Ascending aorta (tissue), 2 donors: ENCODE measurements around the gene COG8. TPM values are rescaled to one million over a fixed set of nuclear protein-coding genes. Genes with fewer than 3 reads are reported as not detected.

Experiments used
- DNase-seq, 2 donors: peaks; one replicate each; pipeline ENCODE4 v3.0.0-alpha.2; 2019; ENCODE audit warnings: low spot score in 2 of 2
- H3K27ac ChIP-seq, 2 donors: fragments of 200-600 bp; sonication (generic); one replicate each; pipeline ENCODE4 v1.5.1; 2016 to 2017; ENCODE audit warnings: mild to moderate bottlenecking in 1 of 2
- H3K27me3 ChIP-seq: fragments of 200-600 bp; sonication (generic); one replicate; pipeline ENCODE4 v1.5.1; 2017
- H3K36me3 ChIP-seq, 2 donors: fragments of 200-600 bp; sonication (generic); one replicate each; pipeline ENCODE4 v1.5.1; 2016
- H3K4me1 ChIP-seq, 2 donors: fragments of 200-600 bp; sonication (generic); one replicate each; pipeline ENCODE4 v1.5.1; 2016 to 2017; ENCODE audit warnings: mild to moderate bottlenecking in 1 of 2
- H3K4me3 ChIP-seq, 2 donors: fragments of 200-600 bp; sonication (generic); one replicate each; pipeline ENCODE4 v1.5.1; 2016 to 2017; ENCODE audit warnings: mild to moderate bottlenecking in 1 of 2
- H3K9me3 ChIP-seq, 2 donors: fragments of 200-600 bp; sonication (generic); one replicate each; pipeline ENCODE4 v1.5.1; 2016
- intact Hi-C: fragments of 100-400 bp; cut with DNase I; formaldehyde crosslinking; loops from one replicate; pipeline ENCODE4 v1.15.1; 2023
- total RNA-seq: library from RNA; depleted of rRNA; stranded (reverse); fragments of >200 nt; gene quantifications from one replicate; pipeline ENCODE4 v1.1.0, GENCODE V29; 2016
- TF ChIP-seq, protein P1 (sequence below), 3 experiments: fragments of 200-600 bp in 2 of 3; fragments of 450-650 bp in 1 of 3; sonication (generic) in 2 of 3; IDR thresholded peaks; one replicate each; pipeline ENCODE4 v1.5.1; 2016 to 2019; ENCODE audit warnings: antibody characterized with exemption in 3 of 3, mild to moderate bottlenecking in 1 of 3, moderate library complexity in 1 of 3

COG8 gene
- total RNA-seq, 1 donor from 2014 or later: 24.7 TPM

DNA sequence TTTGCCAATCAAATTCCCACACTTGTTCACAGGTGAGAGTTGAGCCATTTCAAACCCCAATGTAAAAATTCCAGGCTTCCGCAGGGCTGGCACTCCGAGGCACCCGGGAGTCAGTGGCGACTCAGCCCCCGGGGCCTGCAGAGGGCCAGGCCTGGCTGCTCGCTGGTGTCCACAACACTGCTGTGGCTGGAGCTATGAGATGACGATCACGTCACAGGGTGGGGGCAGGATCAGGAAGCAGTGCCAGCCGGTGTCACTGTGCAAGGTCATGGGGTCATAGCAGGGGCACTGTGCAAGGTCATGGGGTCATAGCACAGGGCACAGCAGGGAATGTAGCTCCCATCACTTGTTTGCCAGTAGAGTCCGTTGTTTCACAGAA is 20.5 kb downstream of the COG8 start:
- intact Hi-C loops: loop anchor here (10.0 kb wide), 1 partner anchor 784 kb away; the partner anchor contains the start of gene ZFP90
- no peaks in the 10 kb centered on the region for H3K27me3 ChIP-seq
- no peak overlapping the region for H3K4me3 ChIP-seq
- TF ChIP-seq, protein P1, sequence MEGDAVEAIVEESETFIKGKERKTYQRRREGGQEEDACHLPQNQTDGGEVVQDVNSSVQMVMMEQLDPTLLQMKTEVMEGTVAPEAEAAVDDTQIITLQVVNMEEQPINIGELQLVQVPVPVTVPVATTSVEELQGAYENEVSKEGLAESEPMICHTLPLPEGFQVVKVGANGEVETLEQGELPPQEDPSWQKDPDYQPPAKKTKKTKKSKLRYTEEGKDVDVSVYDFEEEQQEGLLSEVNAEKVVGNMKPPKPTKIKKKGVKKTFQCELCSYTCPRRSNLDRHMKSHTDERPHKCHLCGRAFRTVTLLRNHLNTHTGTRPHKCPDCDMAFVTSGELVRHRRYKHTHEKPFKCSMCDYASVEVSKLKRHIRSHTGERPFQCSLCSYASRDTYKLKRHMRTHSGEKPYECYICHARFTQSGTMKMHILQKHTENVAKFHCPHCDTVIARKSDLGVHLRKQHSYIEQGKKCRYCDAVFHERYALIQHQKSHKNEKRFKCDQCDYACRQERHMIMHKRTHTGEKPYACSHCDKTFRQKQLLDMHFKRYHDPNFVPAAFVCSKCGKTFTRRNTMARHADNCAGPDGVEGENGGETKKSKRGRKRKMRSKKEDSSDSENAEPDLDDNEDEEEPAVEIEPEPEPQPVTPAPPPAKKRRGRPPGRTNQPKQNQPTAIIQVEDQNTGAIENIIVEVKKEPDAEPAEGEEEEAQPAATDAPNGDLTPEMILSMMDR (IDR thresholded peaks at IDR 0.05): no peak
- H3K4me1 ChIP-seq: no peaks in the 10 kb centered on the region
- H3K9me3 ChIP-seq: no peaks in the 10 kb centered on the region
- H3K27ac ChIP-seq: no peak overlapping the region
- peaks cover 89 to 96% of the 10 kb centered on the region in 2 donors for H3K36me3 ChIP-seq
- peak in 1 of 2 donors; percentile 54 for DNase-seq

DNA sequence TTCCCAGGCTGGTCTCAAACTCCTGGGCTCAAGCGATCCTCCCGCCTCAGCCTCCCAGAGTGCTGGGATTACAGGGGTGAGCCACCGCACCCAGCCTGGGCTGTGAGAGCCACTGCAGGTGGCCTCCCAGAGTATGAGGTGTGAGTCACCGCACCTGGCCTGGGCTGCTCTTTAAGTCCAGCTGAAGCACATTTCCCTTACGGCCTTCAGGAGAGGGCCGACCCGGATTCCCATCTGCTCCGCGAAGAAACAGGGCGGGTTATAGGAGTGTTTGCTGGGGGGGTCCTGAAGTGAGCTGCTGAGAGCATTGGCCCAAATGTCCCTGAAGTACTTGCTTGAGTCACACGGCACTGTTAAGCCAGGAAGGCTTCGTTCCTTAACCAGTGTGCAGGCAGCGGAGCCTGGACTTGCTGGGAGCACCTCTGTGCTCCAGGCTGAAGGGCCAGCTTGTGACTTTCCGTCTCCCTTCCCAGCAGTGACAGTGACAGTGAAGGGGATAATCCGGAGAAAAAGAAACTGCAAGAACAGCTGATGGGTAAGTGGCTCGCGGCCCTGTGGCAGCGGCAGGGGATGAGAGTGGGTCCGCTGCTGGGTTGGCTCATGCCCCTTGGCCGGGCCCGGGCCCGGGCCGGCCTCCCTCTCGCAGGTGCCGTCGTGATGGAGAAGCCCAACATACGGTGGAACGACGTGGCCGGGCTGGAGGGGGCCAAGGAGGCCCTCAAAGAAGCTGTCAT is 21.0 kb downstream of the COG8 start:
- no peak overlapping the region for H3K27ac ChIP-seq
- H3K4me3 ChIP-seq: no peak overlapping the region
- H3K4me1 ChIP-seq: no peaks in the 10 kb centered on the region
- DNase-seq: peak in 1 of 2 donors; percentile 52
- no peaks in the 10 kb centered on the region for H3K9me3 ChIP-seq
- no peaks in the 10 kb centered on the region for H3K27me3 ChIP-seq
- H3K36me3 ChIP-seq: peaks cover 84 to 90% of the 10 kb centered on the region in 2 donors
- TF ChIP-seq, protein P1 (IDR thresholded peaks at IDR 0.05): no peak
- intact Hi-C loops: loop anchor here (10.0 kb wide), 1 partner anchor 784 kb away; the partner anchor contains the start of gene ZFP90

DNA sequence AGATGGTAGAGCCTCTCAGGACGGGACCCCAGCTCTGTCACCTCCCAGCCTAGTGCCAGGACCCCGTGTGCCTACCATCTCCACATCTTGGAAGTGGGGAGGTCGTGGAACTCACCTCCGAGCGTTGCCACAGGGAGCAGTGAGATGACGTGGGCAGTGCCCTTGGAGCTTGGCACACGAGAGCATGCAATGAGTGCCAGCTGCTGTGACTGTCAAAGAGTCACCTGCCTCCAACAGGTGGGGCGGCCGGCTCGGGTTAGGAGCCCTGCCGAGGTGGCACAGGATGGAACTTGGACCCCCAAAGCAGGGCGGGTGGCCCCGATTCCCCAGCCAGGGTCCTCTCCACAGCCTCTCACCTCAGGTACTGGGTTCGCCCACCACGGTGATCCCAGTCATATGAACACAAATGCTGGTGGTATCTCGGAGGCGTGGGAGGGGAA is 22.7 kb downstream of the COG8 start:
- H3K27me3 ChIP-seq: no peaks in the 10 kb centered on the region
- DNase-seq: no peak
- intact Hi-C loops: loop anchor here (10.0 kb wide), 1 partner anchor 782 kb away; the partner anchor contains the start of gene ZFP90
- H3K27ac ChIP-seq: no peak overlapping the region
- no peaks in the 10 kb centered on the region for H3K9me3 ChIP-seq
- TF ChIP-seq, protein P1 (IDR thresholded peaks at IDR 0.05): no peak
- H3K4me3 ChIP-seq: no peak overlapping the region
- H3K4me1 ChIP-seq: peaks cover 6 to 14% of the 10 kb centered on the region in 2 donors
- peaks cover 69 to 73% of the 10 kb centered on the region in 2 donors for H3K36me3 ChIP-seq

DNA sequence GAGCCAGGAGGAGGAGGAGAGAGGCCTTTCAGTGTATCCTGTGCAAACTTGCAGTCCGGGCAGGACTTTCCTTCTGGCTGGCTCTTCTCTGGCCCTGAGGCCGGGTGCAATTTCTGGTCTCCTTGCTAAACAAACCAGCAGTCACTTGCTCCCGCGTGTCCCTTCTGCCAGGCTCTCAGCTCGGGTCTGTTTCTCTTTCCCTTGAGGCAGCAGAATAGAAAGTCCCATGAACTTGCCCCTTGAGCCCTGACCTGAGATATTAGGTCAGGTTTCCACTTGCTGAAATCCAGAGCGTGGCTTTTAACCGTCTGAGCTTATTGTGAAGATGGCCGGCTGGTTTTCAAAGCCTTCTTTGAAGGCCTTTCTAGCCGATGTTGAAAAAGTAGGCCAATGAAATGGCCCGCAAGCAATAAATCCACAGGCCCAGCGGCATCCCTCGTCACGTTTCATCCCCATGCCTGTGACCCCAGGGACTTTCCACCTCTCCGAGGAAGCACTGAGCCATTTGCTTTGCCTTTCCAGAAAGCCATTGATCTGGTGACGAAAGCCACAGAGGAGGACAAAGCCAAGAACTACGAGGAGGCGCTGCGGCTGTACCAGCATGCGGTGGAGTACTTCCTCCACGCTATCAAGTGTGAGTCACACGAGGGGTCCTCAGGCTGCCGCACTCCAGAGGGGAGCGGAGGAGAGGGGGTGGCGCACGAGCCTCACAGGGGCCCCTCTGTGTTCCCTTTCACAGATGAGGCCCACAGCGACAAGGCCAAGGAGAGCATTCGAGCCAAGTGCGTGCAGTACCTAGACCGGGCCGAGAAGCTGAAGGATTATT is 23.7 kb downstream of the COG8 start:
- Histone ChIP-seq H3K27ac (no peak overlapping the region), H3K36me3 (peaks cover 60 to 64% of the 10 kb centered on the region in 2 donors)
- no peak for DNase-seq

DNA sequence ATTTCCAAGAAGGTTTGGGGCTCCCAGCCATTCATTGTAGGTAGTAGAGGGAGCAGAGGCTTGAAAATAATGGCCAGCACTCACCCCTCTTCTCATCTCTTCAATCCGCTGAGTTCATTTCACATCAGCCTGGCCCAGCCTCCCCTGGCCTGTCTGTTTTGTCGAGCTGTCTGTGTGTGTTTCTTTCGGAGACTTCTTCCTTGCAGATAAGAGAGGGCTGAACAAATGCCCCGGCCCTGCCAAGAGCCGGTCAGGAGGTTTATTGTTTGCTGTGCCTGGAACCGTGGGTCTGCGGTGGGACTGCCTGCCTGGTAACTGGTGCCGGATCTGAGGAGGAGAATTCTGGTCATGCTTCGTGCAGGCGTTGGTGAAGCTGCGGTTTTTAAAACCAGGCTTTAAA is 24.8 kb downstream of the COG8 start:
- peaks cover 48 to 52% of the 10 kb centered on the region in 2 donors for H3K36me3 ChIP-seq
- intact Hi-C loops: loop anchor here (5.0 to 10.0 kb wide), 2 partner anchors 37 to 780 kb away; partner anchors contain the start of gene ZFP90
- no peaks in the 10 kb centered on the region for H3K27me3 ChIP-seq
- no peaks in the 10 kb centered on the region for H3K9me3 ChIP-seq
- no peak overlapping the region for H3K27ac ChIP-seq
- H3K4me1 ChIP-seq: peaks cover 6 to 18% of the 10 kb centered on the region in 2 donors
- DNase-seq: peak in 1 of 2 donors; percentile 55
- TF ChIP-seq, protein P1 (IDR thresholded peaks at IDR 0.05): no peak
- H3K4me3 ChIP-seq: no peak overlapping the region

More for the DNA sequence above, 23.7 kb downstream of the COG8 start:
- intact Hi-C loops: loop anchor here (10.0 kb wide), 1 partner anchor 781 kb away; the partner anchor contains the start of gene ZFP90
- peaks cover 6 to 14% of the 10 kb centered on the region in 2 donors for H3K4me1 ChIP-seq
- H3K4me3 ChIP-seq: no peak overlapping the region
- TF ChIP-seq, protein P1 (IDR thresholded peaks at IDR 0.05): no peak
- no peaks in the 10 kb centered on the region for H3K9me3 ChIP-seq
- H3K27me3 ChIP-seq: no peaks in the 10 kb centered on the region
